Keratinocyte (primary cell): ENCODE measurements around the gene MMS19.

Experiments
- CTCF ChIP-seq, 3 experiments: IDR thresholded peaks in 1 of 3; conservative IDR thresholded peaks in 1 of 3; optimal IDR thresholded peaks in 1 of 3; 2 replicates in 2 of 3; 3 replicates in 1 of 3; pipeline versions ENCODE3 to v1.5.1; 2011; ENCODE audit warnings: low read length in 3 of 3, mild to moderate bottlenecking in 3 of 3, moderate library complexity in 2 of 3, control low read depth in 1 of 3, inconsistent platforms in 1 of 3; ENCODE audit not compliant: insufficient read depth in 2 of 3; ENCODE audit errors: extremely low read depth in 1 of 3
- EZH2 ChIP-seq: IDR thresholded peaks from one replicate; pipeline ENCODE4 v1.6.1; 2012; ENCODE audit warnings: inconsistent platforms, mild to moderate bottlenecking, low read length, moderate library complexity

- TF ChIP-seq CTCF (optimal IDR thresholded peaks at IDR 0.05 in 1 of 3, IDR thresholded peaks at IDR 0.05 in 1 of 3, conservative IDR thresholded peaks at IDR 0.05 in 1 of 3; ENCODE audit: extremely low read depth in 1 of 3, insufficient read depth in 2 of 3, low read length in 3 of 3) (no peak), EZH2 (no peak)
These were observed 26.9 kb upstream of the MMS19 start for GRCh38 chr10:97525086-97525485.
